ENCODE results near the gene OR5AU1. TPM values are rescaled to one million over a fixed set of nuclear protein-coding genes. Genes with fewer than 3 reads are reported as not detected.
"Not testable (repeated sequence)": the region's sequence is repeated elsewhere in the genome, so short reads cannot be mapped to it uniquely, and the experiment has no call there.

The OR5AU1 gene
- total RNA-seq, 1 donor from 2014 or later: not detected

GRCh38 chr14:21171128-21171527 lies 15.3 kb upstream of the OR5AU1 start:
- no peak for DNase-seq (ENCODE audit: low spot score)

GRCh38 chr14:21169573-21169972 lies 13.7 kb upstream of the OR5AU1 start:
- no peak for DNase-seq (ENCODE audit: low spot score)

- no peak for DNase-seq (ENCODE audit: low spot score)
Measured at GRCh38 chr14:21168055-21168454, 12.2 kb upstream of the OR5AU1 start.

DNA sequence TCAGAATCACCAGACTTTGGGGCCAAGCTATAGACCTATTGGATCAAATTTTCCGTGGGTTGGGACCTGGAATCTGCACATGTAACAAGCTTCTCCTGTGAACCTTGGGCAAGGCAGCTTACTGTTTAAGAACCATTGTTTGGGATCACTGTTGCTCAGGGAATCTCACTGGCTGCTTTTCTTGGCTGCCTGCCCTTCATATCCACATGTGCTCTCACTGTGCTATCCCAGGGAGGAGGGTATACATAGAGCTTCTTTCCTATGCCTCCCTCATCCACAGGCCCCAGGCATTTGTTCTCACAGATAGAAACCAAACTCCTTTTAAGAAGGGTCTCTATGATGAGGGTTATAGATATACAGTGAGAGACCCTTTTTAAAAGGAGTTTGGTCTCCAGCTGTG lies 9.8 kb upstream of the OR5AU1 start:
- not testable (repeated sequence) for DNase-seq (ENCODE audit: low spot score)

DNA sequence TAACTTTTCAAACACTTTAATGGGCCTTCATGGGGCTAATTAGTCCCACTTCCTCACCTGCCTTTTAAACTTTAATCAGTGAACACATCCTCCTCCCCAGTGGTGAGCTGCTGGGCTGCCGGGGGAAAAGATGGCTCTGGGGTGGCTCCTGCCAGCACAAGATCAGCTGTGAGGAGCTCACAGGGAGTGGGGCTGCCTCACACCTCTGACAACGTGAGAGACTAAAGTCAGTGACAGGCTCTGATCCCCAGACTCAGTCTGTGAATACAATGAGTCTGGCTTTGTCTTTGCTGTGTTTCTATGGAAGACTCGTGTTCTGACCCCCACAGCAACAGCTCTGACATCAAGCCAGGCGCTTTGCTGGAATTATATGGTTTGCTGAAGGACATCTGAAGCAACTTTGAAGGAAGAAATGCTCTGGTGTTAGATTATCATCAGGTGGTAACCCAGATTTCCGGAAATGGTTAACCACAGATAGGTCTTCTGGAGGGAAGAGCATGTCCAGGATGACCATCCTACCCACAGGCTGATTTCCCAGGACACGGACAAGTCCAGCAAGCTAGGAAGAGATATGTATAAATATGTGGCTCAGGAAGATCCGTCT lies 9.2 kb upstream of the OR5AU1 start:
- DNase-seq (ENCODE audit: low spot score): not testable (repeated sequence)

DNA sequence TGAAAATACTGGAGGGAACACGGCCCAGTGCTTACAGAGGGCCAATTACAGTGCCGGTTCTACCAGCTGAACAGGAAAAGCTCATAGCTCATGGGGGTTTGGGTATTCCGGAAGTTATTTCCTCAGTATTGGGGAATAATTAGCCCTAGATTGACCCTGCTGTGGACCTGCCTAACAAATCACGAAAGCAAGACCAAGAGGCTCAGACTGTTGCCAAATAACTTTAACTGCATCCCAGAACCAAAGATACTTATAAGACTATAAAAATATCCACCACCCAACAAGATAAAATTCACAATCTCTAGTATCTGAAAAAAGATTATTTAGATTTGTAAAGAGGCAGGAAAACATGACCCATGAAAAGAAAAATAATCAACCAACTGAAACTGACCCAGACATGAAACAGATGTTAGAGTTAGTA lies 8.0 kb upstream of the OR5AU1 start:
- no peak for DNase-seq (ENCODE audit: low spot score)

DNA sequence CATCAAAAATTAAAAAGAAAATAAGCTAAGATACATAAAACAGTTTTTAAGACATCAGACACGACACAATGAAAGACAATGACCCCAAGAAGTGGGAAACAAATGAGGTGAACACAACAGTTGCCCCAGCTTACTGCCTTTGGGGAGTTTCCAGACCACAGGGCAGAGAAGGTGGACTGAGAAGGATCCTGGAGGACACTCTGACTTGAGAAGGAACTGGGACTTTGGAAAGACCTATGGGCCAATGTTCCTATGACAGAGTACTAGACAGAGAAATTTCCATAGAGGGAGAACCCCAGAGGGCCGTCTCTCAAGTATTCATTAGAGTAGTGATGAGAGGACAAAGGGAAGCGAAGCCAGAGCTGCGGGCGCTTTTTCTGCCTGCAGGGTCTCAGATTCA lies 6.2 kb upstream of the OR5AU1 start:
- no peak for DNase-seq (ENCODE audit: low spot score)

- no peak for DNase-seq (ENCODE audit: low spot score)
Measured at GRCh38 chr14:21160061-21160610, 4.3 kb upstream of the OR5AU1 start.

- DNase-seq (ENCODE audit: low spot score): not testable (repeated sequence)
Measured at GRCh38 chr14:21158175-21158574, 2.3 kb upstream of the OR5AU1 start.

- no peak for DNase-seq (ENCODE audit: low spot score)
Measured at GRCh38 chr14:21149641-21150367, 6.1 kb downstream of the OR5AU1 start.

GRCh38 chr14:21145437-21145836 lies 10.4 kb downstream of the OR5AU1 start:
- no peak for DNase-seq (ENCODE audit: low spot score)

DNA sequence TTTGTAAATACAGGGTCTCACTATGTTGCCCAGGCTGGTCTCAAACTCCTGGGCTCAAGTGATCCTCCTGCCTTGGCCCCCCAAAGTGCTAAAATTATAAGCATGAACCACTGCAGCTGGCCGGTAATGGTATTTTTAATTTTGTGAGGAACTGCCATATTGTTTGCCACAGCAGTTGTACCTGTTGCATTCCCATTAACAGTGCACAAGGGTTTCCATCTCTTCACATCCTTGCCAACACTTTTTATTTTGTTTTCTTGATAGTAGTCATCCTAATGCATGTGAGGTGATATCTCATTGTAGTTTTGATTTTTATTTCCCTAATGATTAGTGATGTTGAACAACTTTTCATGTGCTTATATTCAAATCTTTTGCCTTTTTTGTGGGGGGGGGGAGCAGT lies 13.5 kb downstream of the OR5AU1 start:
- DNase-seq (ENCODE audit: low spot score): no peak

- DNase-seq (ENCODE audit: low spot score): no peak
Measured at GRCh38 chr14:21136024-21136423, 19.8 kb downstream of the OR5AU1 start.

GRCh38 chr14:21133901-21134300 lies 22.0 kb downstream of the OR5AU1 start:
- DNase-seq (ENCODE audit: low spot score): no peak

DNA sequence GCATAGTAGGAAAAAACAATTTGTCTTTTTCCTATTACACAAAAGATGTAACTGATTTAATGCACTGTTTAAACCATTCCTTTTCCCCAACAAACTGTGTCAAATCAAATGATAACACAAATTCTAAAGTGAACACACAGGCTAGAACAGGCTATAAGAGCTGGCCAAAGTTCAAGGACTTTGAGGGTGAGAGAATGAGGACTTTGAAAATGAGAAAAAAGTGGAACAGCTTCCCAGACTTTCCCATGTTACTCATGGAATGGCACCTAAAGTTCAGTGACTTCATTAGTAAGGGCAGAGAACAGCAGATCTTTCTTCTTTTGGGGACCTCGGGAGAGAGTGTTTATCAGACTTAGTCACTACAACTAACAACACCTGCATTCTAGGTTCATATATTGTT lies 32.4 kb downstream of the OR5AU1 start:
- DNase-seq (ENCODE audit: low spot score): no peak

- DNase-seq (ENCODE audit: low spot score): no peak
Measured at GRCh38 chr14:21121122-21121521, 34.7 kb downstream of the OR5AU1 start.

DNA sequence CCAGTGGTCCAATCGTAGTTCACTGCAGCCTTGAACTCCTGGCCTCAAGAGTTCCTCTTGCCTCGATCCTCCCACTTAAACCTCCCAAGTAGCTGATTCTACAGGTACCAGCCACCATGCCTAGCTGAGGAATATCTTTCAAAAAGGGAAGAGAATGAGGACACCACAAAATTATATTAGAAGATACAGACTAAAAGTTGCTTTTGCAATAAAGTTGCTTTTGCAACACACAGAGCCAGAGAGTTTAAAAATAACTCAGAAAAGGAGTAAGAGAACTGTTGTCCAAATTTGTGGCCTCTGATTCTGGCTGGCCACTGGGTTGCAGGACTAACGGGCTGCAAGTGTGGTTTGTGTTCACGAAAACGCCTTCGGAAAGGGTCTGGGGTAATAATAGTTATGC lies 35.2 kb downstream of the OR5AU1 start:
- DNase-seq (ENCODE audit: low spot score): no peak

- DNase-seq (ENCODE audit: low spot score): no peak
Measured at GRCh38 chr14:21118933-21119332, 36.9 kb downstream of the OR5AU1 start.

DNA sequence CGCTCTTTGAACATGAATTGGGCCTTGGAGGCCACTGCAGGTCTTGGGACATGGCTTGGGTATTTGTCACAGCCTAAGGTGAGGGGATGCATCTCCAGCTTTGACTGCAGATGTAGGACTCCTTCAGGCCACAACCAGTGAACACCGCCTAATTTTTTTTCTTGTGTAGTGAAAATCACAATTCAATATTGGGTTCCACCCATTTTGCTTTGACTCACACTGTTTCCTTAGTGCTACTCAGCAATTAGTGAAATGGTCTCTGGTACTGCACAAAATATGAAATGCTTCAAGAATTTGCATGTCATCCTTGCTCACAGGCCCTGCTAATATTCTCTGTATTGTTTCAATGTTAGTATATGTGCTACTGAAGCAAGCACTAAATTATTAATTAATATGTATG lies 42.5 kb downstream of the OR5AU1 start:
- DNase-seq (ENCODE audit: low spot score): no peak

- DNase-seq (ENCODE audit: low spot score): no peak
Measured at GRCh38 chr14:21112255-21112654, 43.6 kb downstream of the OR5AU1 start.

GRCh38 chr14:21109377-21110138 lies 46.3 kb downstream of the OR5AU1 start:
- DNase-seq (ENCODE audit: low spot score): no peak

GRCh38 chr14:21108791-21109190 lies 47.1 kb downstream of the OR5AU1 start:
- no peak for DNase-seq (ENCODE audit: low spot score)

Measured in mucosa of gallbladder (tissue), 1 donor.